Liver (tissue), 9 donors: Measurements from ENCODE around the gene RNF175. TPM values are rescaled to one million over a fixed set of nuclear protein-coding genes. Genes with fewer than 3 reads are reported as not detected.

ENCODE experiments used
- DNase-seq: peaks from one replicate; pipeline ENCODE4 v3.0.0-alpha.2; 2017; ENCODE audit warnings: low spot score
- H3K27ac ChIP-seq, 2 donors: one replicate each; pipeline ENCODE4 v1.7.0; 2013; ENCODE audit warnings: inconsistent platforms in 2 of 2, low read length in 2 of 2, control low read depth in 1 of 2, low read depth in 1 of 2, mild to moderate bottlenecking in 1 of 2
- H3K27me3 ChIP-seq, 4 donors: one replicate each; pipeline versions ENCODE4 v1.6.1 to v1.7.0; 2013; ENCODE audit warnings: low read length in 3 of 4, inconsistent platforms in 1 of 4, mild to moderate bottlenecking in 1 of 4, moderate library complexity in 1 of 4; ENCODE audit not compliant: control insufficient read depth in 4 of 4, insufficient read depth in 4 of 4
- H3K36me3 ChIP-seq, 4 donors: one replicate each; pipeline versions ENCODE4 v1.6.1 to v1.7.0; 2013; ENCODE audit warnings: low read length in 3 of 4, mild to moderate bottlenecking in 3 of 4, low read depth in 1 of 4, moderate library complexity in 1 of 4; ENCODE audit not compliant: control insufficient read depth in 4 of 4, insufficient read depth in 3 of 4
- H3K4me1 ChIP-seq, 4 donors: one replicate each; pipeline versions ENCODE4 v1.6.1 to v1.7.0; 2013; ENCODE audit warnings: low read length in 3 of 4, mild to moderate bottlenecking in 3 of 4, moderate library complexity in 1 of 4; ENCODE audit not compliant: control insufficient read depth in 4 of 4, insufficient read depth in 4 of 4
- H3K4me3 ChIP-seq, 3 donors: one replicate each; pipeline versions ENCODE4 v1.6.1 to v1.7.0; 2013; ENCODE audit warnings: low read length in 3 of 3, control low read depth in 1 of 3, low read depth in 1 of 3, mild to moderate bottlenecking in 1 of 3
- H3K9ac ChIP-seq, 2 donors: one replicate each; pipeline ENCODE4 v1.7.0; 2013; ENCODE audit warnings: low read length in 2 of 2, mild to moderate bottlenecking in 2 of 2, moderate library complexity in 2 of 2, control low read depth in 1 of 2, low read depth in 1 of 2
- H3K9me3 ChIP-seq, 4 donors: one replicate each; pipeline versions ENCODE4 v1.6.1 to v1.7.0; 2013; ENCODE audit warnings: low read length in 3 of 4; ENCODE audit not compliant: control insufficient read depth in 4 of 4
- FOXA1 ChIP-seq: IDR thresholded peaks from 2 replicates; pipeline ENCODE4 v1.6.1; 2016; ENCODE audit warnings: antibody characterized with exemption
- FOXA2 ChIP-seq: IDR thresholded peaks from 2 replicates; pipeline ENCODE4 v1.6.1; 2016; ENCODE audit warnings: antibody characterized with exemption
- HNF4A ChIP-seq, 2 donors: conservative IDR thresholded peaks; 2 replicates each; pipeline ENCODE4 v1.6.1; 2016; ENCODE audit warnings: antibody characterized with exemption in 2 of 2, mild to moderate bottlenecking in 2 of 2
- HNF4G ChIP-seq: IDR thresholded peaks from 2 replicates; pipeline ENCODE4 v1.6.1; 2016; ENCODE audit warnings: antibody characterized with exemption
- JUND ChIP-seq, 2 donors: IDR thresholded peaks; 2 replicates each; pipeline ENCODE4 v1.6.1; 2016; ENCODE audit warnings: antibody characterized with exemption in 2 of 2
- MAX ChIP-seq: IDR thresholded peaks from 2 replicates; pipeline ENCODE4 v1.6.1; 2016; ENCODE audit warnings: antibody characterized with exemption
- NR2F2 ChIP-seq: IDR thresholded peaks from 2 replicates; pipeline ENCODE4 v1.6.1; 2016; ENCODE audit warnings: antibody characterized with exemption
- RAD21 ChIP-seq, 2 donors: IDR thresholded peaks; 2 replicates each; pipeline ENCODE4 v1.6.1; 2016; ENCODE audit warnings: antibody characterized with exemption in 2 of 2, mild to moderate bottlenecking in 2 of 2
- REST ChIP-seq: IDR thresholded peaks from 2 replicates; pipeline ENCODE4 v1.6.1; 2016; ENCODE audit warnings: antibody characterized with exemption, mild to moderate bottlenecking
- RXRA ChIP-seq, 2 donors: IDR thresholded peaks; 2 replicates each; pipeline ENCODE4 v1.6.1; 2017 to 2018; ENCODE audit warnings: antibody characterized with exemption in 2 of 2, mild to moderate bottlenecking in 1 of 2
- SP1 ChIP-seq: IDR thresholded peaks from 2 replicates; pipeline ENCODE4 v1.6.1; 2018; ENCODE audit warnings: antibody characterized with exemption, mild to moderate bottlenecking
- YY1 ChIP-seq: IDR thresholded peaks from 2 replicates; pipeline ENCODE4 v1.6.1; 2016; ENCODE audit warnings: antibody characterized with exemption, mild to moderate bottlenecking
- WGBS: extraction: QIAGEN DNeasy Blood & Tissue Kit; methylation state at CpG from one replicate; pipeline ENCODE4 v1.1.7; 2013; 5-methylcytosine and 5-hydroxymethylcytosine counted together
- polyA plus RNA-seq, 2 donors: library from polyadenylated mRNA; stranded (reverse) in 1 of 2; unstranded in 1 of 2; fragments of 200-250 nt in 1 of 2; fragments of >200 nt in 1 of 2; fragmentation: Nextera tagmentation in 1 of 2; extraction: Ambion mirVana in 1 of 2; gene quantifications; one replicate each; pipeline versions ENCODE4 v1.2.1 to v1.2.3, GENCODE V29; 2013 to 2015
- total RNA-seq, 2 donors: library from RNA; depleted of rRNA; stranded (reverse); fragments of >200 nt; gene quantifications; one replicate each; pipeline ENCODE4 v1.2.3, GENCODE V29; 2014
- TF ChIP-seq, protein P1 (sequence below): IDR thresholded peaks from 2 replicates; pipeline ENCODE4 v1.6.1; 2016; ENCODE audit warnings: antibody characterized with exemption
- TF ChIP-seq, protein P2 (sequence below): fragments of 150-350 bp; IDR thresholded peaks from 2 replicates; pipeline ENCODE4 v1.5.1; 2017; ENCODE audit warnings: improper control_type of control experiment, low read depth, low read length; ENCODE audit not compliant: missing input control
- donor health status: healthy.
- donor health status: healthy.
- donor health status: healthy.
- donor health status: healthy.
- donor health status: healthy.

Gene RNF175
- total and polyA plus RNA-seq, 4 donors = 0.08 to 0.65 (median 0.24) TPM; not detected in 1

- Histone ChIP-seq H3K4me1 (peaks cover 13 to 38% (median 23%) of the 10 kb centered on the region in 4 donors), H3K4me3 (no peak overlapping the region), H3K27ac (no peak overlapping the region), H3K9me3 (no peaks in the 10 kb centered on the region), H3K36me3 (no peaks in the 10 kb centered on the region), H3K9ac (no peak overlapping the region), H3K27me3 (peaks cover 0 to 47% (median 22%) of the 10 kb centered on the region in 4 donors)
- DNase-seq = no peak
- TF ChIP-seq RAD21 (IDR thresholded peaks at IDR 0.05) (no peak), HNF4G (no peak), SP1 (no peak), HNF4A (conservative IDR thresholded peaks at IDR 0.05) (no peak), FOXA2 (no peak), NR2F2 (no peak), FOXA1 (no peak)
- TF ChIP-seq, protein P1, sequence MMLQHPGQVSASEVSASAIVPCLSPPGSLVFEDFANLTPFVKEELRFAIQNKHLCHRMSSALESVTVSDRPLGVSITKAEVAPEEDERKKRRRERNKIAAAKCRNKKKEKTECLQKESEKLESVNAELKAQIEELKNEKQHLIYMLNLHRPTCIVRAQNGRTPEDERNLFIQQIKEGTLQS = no peak
- TF ChIP-seq, protein P2, sequence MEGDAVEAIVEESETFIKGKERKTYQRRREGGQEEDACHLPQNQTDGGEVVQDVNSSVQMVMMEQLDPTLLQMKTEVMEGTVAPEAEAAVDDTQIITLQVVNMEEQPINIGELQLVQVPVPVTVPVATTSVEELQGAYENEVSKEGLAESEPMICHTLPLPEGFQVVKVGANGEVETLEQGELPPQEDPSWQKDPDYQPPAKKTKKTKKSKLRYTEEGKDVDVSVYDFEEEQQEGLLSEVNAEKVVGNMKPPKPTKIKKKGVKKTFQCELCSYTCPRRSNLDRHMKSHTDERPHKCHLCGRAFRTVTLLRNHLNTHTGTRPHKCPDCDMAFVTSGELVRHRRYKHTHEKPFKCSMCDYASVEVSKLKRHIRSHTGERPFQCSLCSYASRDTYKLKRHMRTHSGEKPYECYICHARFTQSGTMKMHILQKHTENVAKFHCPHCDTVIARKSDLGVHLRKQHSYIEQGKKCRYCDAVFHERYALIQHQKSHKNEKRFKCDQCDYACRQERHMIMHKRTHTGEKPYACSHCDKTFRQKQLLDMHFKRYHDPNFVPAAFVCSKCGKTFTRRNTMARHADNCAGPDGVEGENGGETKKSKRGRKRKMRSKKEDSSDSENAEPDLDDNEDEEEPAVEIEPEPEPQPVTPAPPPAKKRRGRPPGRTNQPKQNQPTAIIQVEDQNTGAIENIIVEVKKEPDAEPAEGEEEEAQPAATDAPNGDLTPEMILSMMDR = no peak
- WGBS = 15% methylated on average over 5 of the region's 5 CpGs
Observed at GRCh38 chr4:153787575-153787974, 27.8 kb upstream of the RNF175 start.

DNA sequence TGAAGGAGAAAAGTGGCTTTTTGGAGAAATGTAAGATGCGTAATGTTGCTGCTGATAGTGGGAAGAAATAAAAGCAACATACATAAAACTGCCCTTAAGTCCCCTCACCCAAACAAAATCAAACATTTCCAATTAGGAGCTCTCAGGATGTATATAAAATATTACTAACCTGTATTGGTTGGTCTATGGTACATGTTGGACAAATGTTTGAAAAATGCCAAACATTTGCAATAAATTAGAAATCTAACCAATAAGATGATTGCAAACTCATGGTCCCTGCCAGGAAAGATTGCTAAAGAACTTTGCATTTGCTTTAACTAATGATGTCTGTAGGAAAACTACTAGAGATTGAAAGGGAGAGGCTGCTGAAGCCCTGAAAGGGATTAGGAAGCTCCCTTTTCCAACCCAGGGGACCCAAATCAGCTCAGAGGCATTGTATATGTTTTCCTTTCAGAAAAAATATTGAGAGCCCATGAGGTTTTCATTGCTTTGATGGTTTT is 27.3 kb upstream of the RNF175 start:
- peaks cover 8 to 33% (median 20%) of the 10 kb centered on the region in 4 donors for H3K4me1 ChIP-seq
- no peak overlapping the region for H3K27ac ChIP-seq
- TF ChIP-seq YY1 (no peak), JUND (IDR thresholded peaks at IDR 0.05) (no peak), RAD21 (IDR thresholded peaks at IDR 0.05) (no peak), MAX (no peak), FOXA2 (no peak), FOXA1 (no peak), NR2F2 (no peak)
- TF ChIP-seq, protein P2 = no peak
- H3K36me3 ChIP-seq = no peaks in the 10 kb centered on the region
- no peak for DNase-seq
- H3K4me3 ChIP-seq = no peak overlapping the region
- H3K9me3 ChIP-seq = no peaks in the 10 kb centered on the region
- H3K27me3 ChIP-seq = peaks cover 0 to 43% (median 22%) of the 10 kb centered on the region in 4 donors
- no peak overlapping the region for H3K9ac ChIP-seq
- WGBS = 62% methylated on average over 1 of the region's 1 CpG

GRCh38 chr4:153785910-153786721 is 26.3 kb upstream of the RNF175 start:
- Histone ChIP-seq H3K9me3 (peaks cover 0 to 3% (median 0%) of the 10 kb centered on the region in 4 donors), H3K4me1 (peaks cover 6 to 23% (median 15%) of the 10 kb centered on the region in 4 donors), H3K27ac (no peak overlapping the region), H3K9ac (no peak overlapping the region), H3K4me3 (no peak overlapping the region), H3K27me3 (peaks cover 0 to 35% (median 19%) of the 10 kb centered on the region in 4 donors), H3K36me3 (no peaks in the 10 kb centered on the region)
- DNase-seq = no peak
- 10% methylated on average over 3 of the region's 3 CpGs for WGBS
- TF ChIP-seq RXRA (IDR thresholded peaks at IDR 0.05) (no peak), FOXA1 (peak; percentile 41), REST (no peak), RAD21 (IDR thresholded peaks at IDR 0.05) (peak; percentile 82 to 83), FOXA2 (peak; percentile 67)
- TF ChIP-seq, protein P2 = peak; percentile 46
